Stimulated activated naive CD8-positive, alpha-beta T cell treated with anti-CD3 and anti-CD28 coated beads, Interleukin-15, Interleukin-2, amounts not matched to agents 100 U/mL and 50 U/mL, for 24 hours (primary cell): Measurements from ENCODE around the gene XPNPEP1.
"Not testable (repeated sequence)": the region's sequence is repeated elsewhere in the genome, so short reads cannot be mapped to it uniquely, and the experiment has no call there.

Source experiments
- ATAC-seq: fragments of 150-1000 bp; cut with Tn5 transposase; one replicate; pipeline ENCODE4 v1.10.0; 2021
- DNase-seq: peaks from one replicate; pipeline ENCODE4 v3.0.0; 2021

The XPNPEP1 gene

GRCh38 chr10:109924087-109924486 lies 776 bp upstream of the XPNPEP1 start:
- no peak for DNase-seq
- no peak for ATAC-seq

GRCh38 chr10:109922358-109922975 lies 844 bp downstream of the XPNPEP1 start:
- DNase-seq = no peak

GRCh38 chr10:109920016-109920415 lies 3.3 kb downstream of the XPNPEP1 start:
- ATAC-seq (no peak), DNase-seq (no peak)

More at GRCh38 chr10:109922358-109922975, 844 bp downstream of the XPNPEP1 start:
- ATAC-seq = no peak

GRCh38 chr10:109919220-109919619 lies 4.1 kb downstream of the XPNPEP1 start:
- DNase-seq = no peak
- no peak for ATAC-seq

- not testable (repeated sequence) for DNase-seq, ATAC-seq
These were observed 4.6 kb downstream of the XPNPEP1 start for GRCh38 chr10:109918707-109919106.

- no peak for DNase-seq
- ATAC-seq = no peak
These were observed 7.7 kb downstream of the XPNPEP1 start for GRCh38 chr10:109915566-109915965.

GRCh38 chr10:109914966-109915365 lies 8.3 kb downstream of the XPNPEP1 start:
- DNase-seq (peak; percentile 22), ATAC-seq (peak; percentile 93)

GRCh38 chr10:109913306-109913892 lies 9.9 kb downstream of the XPNPEP1 start:
- no peak for ATAC-seq

GRCh38 chr10:109912335-109913281 lies 10.7 kb downstream of the XPNPEP1 start:
- no peak for DNase-seq
- ATAC-seq = no peak

More at GRCh38 chr10:109913306-109913892, 9.9 kb downstream of the XPNPEP1 start:
- DNase-seq = no peak

- no peak for ATAC-seq
- DNase-seq = no peak
These were observed 11.4 kb downstream of the XPNPEP1 start for GRCh38 chr10:109911903-109912302.

GRCh38 chr10:109906316-109906715 lies 17.0 kb downstream of the XPNPEP1 start:
- DNase-seq (no peak), ATAC-seq (no peak)

GRCh38 chr10:109904397-109904796 lies 18.9 kb downstream of the XPNPEP1 start:
- ATAC-seq = no peak
- no peak for DNase-seq

- ATAC-seq = no peak
- no peak for DNase-seq
These were observed 20.0 kb downstream of the XPNPEP1 start for GRCh38 chr10:109902992-109903947.

GRCh38 chr10:109899356-109900331 lies 23.7 kb downstream of the XPNPEP1 start:
- ATAC-seq = peak; percentile 63
- DNase-seq = no peak

- no peak for ATAC-seq
These were observed 24.5 kb downstream of the XPNPEP1 start for GRCh38 chr10:109898666-109899355.

GRCh38 chr10:109898007-109898406 lies 25.3 kb downstream of the XPNPEP1 start:
- DNase-seq = no peak
- ATAC-seq = no peak

More at GRCh38 chr10:109898666-109899355, 24.5 kb downstream of the XPNPEP1 start:
- no peak for DNase-seq

GRCh38 chr10:109895848-109896247 lies 27.5 kb downstream of the XPNPEP1 start:
- no peak for ATAC-seq

GRCh38 chr10:109895095-109895818 lies 28.1 kb downstream of the XPNPEP1 start:
- DNase-seq (no peak), ATAC-seq (no peak)

More at GRCh38 chr10:109895848-109896247, 27.5 kb downstream of the XPNPEP1 start:
- no peak for DNase-seq

GRCh38 chr10:109894516-109894915 lies 28.8 kb downstream of the XPNPEP1 start:
- ATAC-seq = no peak
- no peak for DNase-seq
